ENCODE results near the gene ZNF32. TPM values are rescaled to one million over a fixed set of nuclear protein-coding genes. Genes with fewer than 3 reads are reported as not detected.

ZNF32 gene
- total RNA-seq, 1 experiment from 2014 or later = 14.6 TPM

DNA sequence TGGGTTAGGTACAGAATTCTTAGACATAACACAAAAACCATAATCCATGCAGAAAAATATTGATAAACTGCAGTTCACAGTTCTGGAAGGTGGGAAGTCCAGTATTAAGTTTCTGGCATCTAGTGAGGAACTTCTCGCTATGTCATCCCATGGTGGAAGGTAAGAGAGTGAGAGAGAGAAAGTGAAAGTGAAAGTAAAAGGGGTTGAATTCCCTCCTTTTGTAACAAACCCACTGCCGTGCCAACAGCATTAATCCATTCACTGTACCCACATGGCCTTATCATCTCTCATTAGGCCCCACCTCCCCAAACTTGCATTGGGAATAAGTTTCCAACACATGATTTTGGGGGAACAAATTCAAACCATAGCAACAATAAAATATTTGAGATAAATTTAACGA, 25.3 kb downstream of the ZNF32 start:
- Mint-ChIP-seq H3K4me3 (no peak overlapping the region), H3K27ac (no peak overlapping the region), H3K36me3 (ENCODE audit: insufficient read depth in 1 of 3, low read depth in 3 of 3) (peaks cover 4 to 10% (median 8%) of the 10 kb centered on the region in 3 experiments; a peak in 6 of 7 replicates), H3K27me3 (ENCODE audit: low read depth) (no peaks in the 10 kb centered on the region; the same call in 1 of the 2 replicates), H3K9me3 (peaks cover 39 to 41% of the 10 kb centered on the region in 2 experiments), H3K4me1 (no peaks in the 10 kb centered on the region)
- Histone ChIP-seq H4K8ac (replicated peaks; ENCODE audit: insufficient read length, low read depth, low read length) (no peak overlapping the region), H3K4ac (ENCODE audit: low read depth, low read length) (no peak overlapping the region), H2AFZ (ENCODE audit: low read length) (no peak overlapping the region), H3K9me3 (ENCODE audit: control insufficient read depth, low read depth, low read length) (no peaks in the 10 kb centered on the region), H3K79me1 (ENCODE audit: insufficient read depth, low read depth, low read length, poor library complexity, severe bottlenecking) (no peaks in the 10 kb centered on the region), H3K4me2 (ENCODE audit: insufficient read depth, insufficient read length, low read length) (no peak overlapping the region), H3K56ac (ENCODE audit: insufficient read length, low read depth, low read length) (no peak overlapping the region), H4K5ac (ENCODE audit: insufficient read length, low read depth, low read length) (no peak overlapping the region), H3T11ph (ENCODE audit: low read length) (no peak overlapping the region), H2BK20ac (ENCODE audit: low read depth, low read length, poor library complexity, severe bottlenecking) (no peak overlapping the region), H3K27ac (ENCODE audit: insufficient read length, low read depth, low read length) (no peak overlapping the region), H2BK12ac (ENCODE audit: insufficient read length, low read depth, low read length) (no peak overlapping the region), H2BK120ac (ENCODE audit: low read depth, low read length, poor library complexity, severe bottlenecking) (no peak overlapping the region), H2BK15ac (ENCODE audit: low read depth, low read length) (no peak overlapping the region), H3K27me3 (ENCODE audit: insufficient read depth, low read length) (no peaks in the 10 kb centered on the region), H3K9ac (ENCODE audit: extremely low read depth, insufficient read length, low read length) (no peak overlapping the region), H3K23ac (ENCODE audit: insufficient read length, low read depth, low read length) (no peak overlapping the region), H2BK5ac (ENCODE audit: insufficient read length, low read length) (no peak overlapping the region), H3K4me1 (ENCODE audit: insufficient read depth, low read length) (no peaks in the 10 kb centered on the region), H3K18ac (ENCODE audit: insufficient read length, low read depth, low read length) (no peak overlapping the region), H3K79me2 (ENCODE audit: insufficient read depth, low read length) (no peaks in the 10 kb centered on the region), H3K23me2 (ENCODE audit: insufficient read length, low read depth, low read length, poor library complexity, severe bottlenecking) (no peaks in the 10 kb centered on the region), H4K20me1 (ENCODE audit: control insufficient read depth, insufficient read depth, insufficient read length) (no peaks in the 10 kb centered on the region), H2AK5ac (ENCODE audit: insufficient read length, low read length) (no peak overlapping the region), H4K91ac (ENCODE audit: insufficient read length, low read depth, low read length) (no peak overlapping the region), H3K14ac (ENCODE audit: insufficient read depth, low read length) (no peak overlapping the region)
- DNase-seq = no peak
- no CpG with 5 or more reads among the region's 3 CpGs for WGBS (ENCODE audit: extremely low coverage, insufficient read length, low lambda C conversion rate)
- TF ChIP-seq, protein P1, sequence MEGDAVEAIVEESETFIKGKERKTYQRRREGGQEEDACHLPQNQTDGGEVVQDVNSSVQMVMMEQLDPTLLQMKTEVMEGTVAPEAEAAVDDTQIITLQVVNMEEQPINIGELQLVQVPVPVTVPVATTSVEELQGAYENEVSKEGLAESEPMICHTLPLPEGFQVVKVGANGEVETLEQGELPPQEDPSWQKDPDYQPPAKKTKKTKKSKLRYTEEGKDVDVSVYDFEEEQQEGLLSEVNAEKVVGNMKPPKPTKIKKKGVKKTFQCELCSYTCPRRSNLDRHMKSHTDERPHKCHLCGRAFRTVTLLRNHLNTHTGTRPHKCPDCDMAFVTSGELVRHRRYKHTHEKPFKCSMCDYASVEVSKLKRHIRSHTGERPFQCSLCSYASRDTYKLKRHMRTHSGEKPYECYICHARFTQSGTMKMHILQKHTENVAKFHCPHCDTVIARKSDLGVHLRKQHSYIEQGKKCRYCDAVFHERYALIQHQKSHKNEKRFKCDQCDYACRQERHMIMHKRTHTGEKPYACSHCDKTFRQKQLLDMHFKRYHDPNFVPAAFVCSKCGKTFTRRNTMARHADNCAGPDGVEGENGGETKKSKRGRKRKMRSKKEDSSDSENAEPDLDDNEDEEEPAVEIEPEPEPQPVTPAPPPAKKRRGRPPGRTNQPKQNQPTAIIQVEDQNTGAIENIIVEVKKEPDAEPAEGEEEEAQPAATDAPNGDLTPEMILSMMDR (conservative IDR thresholded peaks at IDR 0.05) = no peak

Measured in H9 (cell line).